Endothelial cell of umbilical vein (primary cell): ENCODE results near the gene TMPRSS3. TPM values are rescaled to one million over a fixed set of nuclear protein-coding genes. Genes with fewer than 3 reads are reported as not detected.

Source experiments
- BruUV-seq: library from RNA; stranded (reverse); fragments of 400-500 nt; replicated peaks from 2 replicates; lab custom pipeline; 2021; lab: Mats Ljungman, UMichigan
- CTCF ChIA-PET: fragments of 300-600, 350-600 bp; sonication (Branson Sonifier 250); formaldehyde crosslinking; loops from one replicate; lab custom pipeline; 2021; ENCODE audit warnings: antibody characterized with exemption, inconsistent platforms; lab: Charles Lee
- POLR2A ChIA-PET: fragments of 300-600, 350-600 bp; sonication (Branson Sonifier 250); formaldehyde crosslinking; loops from one replicate; lab custom pipeline; 2021; ENCODE audit warnings: antibody characterized with exemption, inconsistent platforms; lab: Charles Lee
- DNase-seq: peaks from one replicate; pipeline ENCODE4 v3.0.0-alpha.2; 2011; ENCODE audit warnings: low read depth, low spot score
- FAIRE-seq: peaks from 2 replicates; lab custom pipeline; 2011; peaks lifted over from hg19 to GRCh38; lab: Jason Lieb, UNC
- H2AFZ ChIP-seq: 2 replicates; pipeline ENCODE4 v1.6.0; 2012; ENCODE audit warnings: low read depth, low read length, control low read depth, inconsistent platforms
- H3K27ac ChIP-seq: 2 replicates; pipeline ENCODE4 v1.5.1; 2011; ENCODE audit warnings: low read depth, mild to moderate bottlenecking, control low read depth, low read length, moderate library complexity; ENCODE audit not compliant: insufficient read depth
- H3K27me3 ChIP-seq, 2 experiments: 2 replicates each; pipeline versions ENCODE4 v1.6.0 to v1.6.1; 2011; ENCODE audit warnings: low read length in 2 of 2, mixed read lengths in 1 of 2; ENCODE audit not compliant: control insufficient read depth in 2 of 2, insufficient read depth in 2 of 2
- H3K36me3 ChIP-seq, 2 experiments: 2 replicates in 1 of 2; 3 replicates in 1 of 2; pipeline ENCODE4 v1.5.1; 2011; ENCODE audit warnings: low read length in 2 of 2, mild to moderate bottlenecking in 1 of 2, moderate library complexity in 1 of 2; ENCODE audit not compliant: control insufficient read depth in 2 of 2, insufficient read depth in 2 of 2; ENCODE audit errors: extremely low read depth in 1 of 2
- H3K4me1 ChIP-seq: 3 replicates; pipeline ENCODE4 v1.5.1; 2011; ENCODE audit warnings: mild to moderate bottlenecking, low read length; ENCODE audit not compliant: control insufficient read depth, insufficient read depth; ENCODE audit errors: extremely low read depth
- H3K4me2 ChIP-seq: 2 replicates; pipeline ENCODE4 v1.6.1; 2011; ENCODE audit warnings: low read length, control low read depth, mixed read lengths; ENCODE audit not compliant: insufficient read depth
- H3K4me3 ChIP-seq, 3 experiments: fragments of 200-600 bp in 1 of 3; sonication (generic), shearing (Covaris generic) in 1 of 3; replicated peaks in 1 of 3; 2 replicates each; pipeline ENCODE4 v1.5.1; 2011 to 2016; ENCODE audit warnings: control low read depth in 3 of 3, low read length in 3 of 3, mild to moderate bottlenecking in 2 of 3, inconsistent platforms in 1 of 3, low read depth in 1 of 3, moderate library complexity in 1 of 3; ENCODE audit not compliant: insufficient read depth in 1 of 3
- H3K79me2 ChIP-seq: 2 replicates; pipeline ENCODE4 v1.6.0; 2012; ENCODE audit warnings: low read length, inconsistent platforms; ENCODE audit not compliant: control insufficient read depth, insufficient read depth
- H3K9ac ChIP-seq: replicated peaks from 2 replicates; pipeline ENCODE3; 2011; ENCODE audit warnings: low read length, control low read depth; ENCODE audit not compliant: insufficient read depth; ENCODE audit errors: extremely low read depth
- H3K9me1 ChIP-seq: replicated peaks from 3 replicates; pipeline ENCODE4 v1.6.0; 2011; ENCODE audit warnings: mild to moderate bottlenecking, low read length; ENCODE audit not compliant: control insufficient read depth, insufficient read depth; ENCODE audit errors: extremely low read depth
- H3K9me3 ChIP-seq: replicated peaks from 2 replicates; pipeline ENCODE4 v1.5.1; 2012; ENCODE audit warnings: low read length, inconsistent platforms; ENCODE audit not compliant: control insufficient read depth, insufficient read depth
- H4K20me1 ChIP-seq: replicated peaks from 2 replicates; pipeline ENCODE3; 2011; ENCODE audit warnings: mild to moderate bottlenecking, low read length; ENCODE audit not compliant: control insufficient read depth, insufficient read depth; ENCODE audit errors: extremely low read depth
- CTCF ChIP-seq, 2 donors: IDR thresholded peaks; 1 replicate in 1 of 2; 2 replicates in 1 of 2; pipeline ENCODE4 v1.5.1; 2011; ENCODE audit warnings: low read length in 2 of 2, mild to moderate bottlenecking in 2 of 2, moderate library complexity in 2 of 2, control low read depth in 1 of 2, inconsistent platforms in 1 of 2, low read depth in 1 of 2; ENCODE audit not compliant: insufficient read depth in 1 of 2; ENCODE audit errors: extremely low read depth in 1 of 2
- EZH2 ChIP-seq: IDR thresholded peaks from 2 replicates; pipeline ENCODE4 v1.6.1; 2012; ENCODE audit warnings: borderline replicate concordance, low read depth, mild to moderate bottlenecking, moderate library complexity, low read length, inconsistent platforms; ENCODE audit not compliant: severe bottlenecking
- FOS ChIP-seq: IDR thresholded peaks from 2 replicates; pipeline ENCODE4 v1.6.1; 2011; ENCODE audit warnings: mild to moderate bottlenecking, low read length, moderate library complexity, borderline replicate concordance; ENCODE audit not compliant: insufficient read depth
- GATA2 ChIP-seq: IDR thresholded peaks from 2 replicates; pipeline ENCODE4 v1.7.0; 2011; ENCODE audit warnings: low read depth, mild to moderate bottlenecking, moderate library complexity, mixed read lengths, low read length; ENCODE audit not compliant: insufficient read length, insufficient read depth
- JUN ChIP-seq: IDR thresholded peaks from 2 replicates; pipeline ENCODE4 v1.6.1; 2011; ENCODE audit warnings: borderline replicate concordance, low read depth; ENCODE audit not compliant: insufficient read length, insufficient read depth
- MYC ChIP-seq: IDR thresholded peaks from one replicate; pipeline ENCODE4 v1.6.1; 2011; ENCODE audit warnings: mild to moderate bottlenecking, low read depth, low read length
- POLR2A ChIP-seq: IDR thresholded peaks from 2 replicates; pipeline ENCODE4 v1.6.1; 2012; ENCODE audit warnings: low read depth, mild to moderate bottlenecking, control low read depth, low read length
- POLR2AphosphoS5 ChIP-seq: IDR thresholded peaks from 2 replicates; pipeline ENCODE4 v1.6.1; 2012; ENCODE audit warnings: low read depth, mild to moderate bottlenecking, control low read depth, low read length, moderate library complexity; ENCODE audit not compliant: insufficient read depth
- dilution Hi-C: fragments of 300-500 bp; cut with MboI; formaldehyde crosslinking; loops from one replicate; pipeline ENCODE4 v1.15.0; 2019; ENCODE audit warnings: low sequenced_read_pairs; ENCODE audit not compliant: extremely low pct_ligation_motif_present
- intact Hi-C: fragments of 100-400 bp; cut with micrococcal nuclease; formaldehyde crosslinking; loops from one replicate; pipeline ENCODE4 v1.10.0; 2022
- polyA plus RNA-seq, 4 experiments: library from polyadenylated mRNA; depleted of rRNA in 3 of 4; stranded (reverse) in 3 of 4; unstranded in 1 of 4; fragments of >200 nt; gene quantifications; 2 replicates each; pipeline versions ENCODE4 v1.2.1 to v1.2.3, GENCODE V29; 2011 to 2012; ENCODE audit warnings: missing spikeins in 1 of 4
- total RNA-seq: library from RNA; stranded (reverse); gene quantifications from 2 replicates; pipeline ENCODE4 v1.2.3, GENCODE V29; 2021
- TF ChIP-seq, protein P1 (sequence below): IDR thresholded peaks from 2 replicates; pipeline ENCODE4 v1.6.1; 2011; ENCODE audit not compliant: insufficient read depth, insufficient read length

The TMPRSS3 gene
- total and polyA plus RNA-seq, 2 donors (not counting 3 experiments of a cell fraction or from before 2014, with no cell fraction given): not detected

GRCh38 chr21:42418886-42419285, 23.0 kb upstream of the TMPRSS3 start:
- no peaks in the 10 kb centered on the region for H3K4me1 ChIP-seq
- no peak overlapping the region for H3K27ac ChIP-seq
- H3K9me1 ChIP-seq: no peaks in the 10 kb centered on the region
- ChIA-PET POLR2A (no interaction called here), CTCF (no interaction called here)
- dilution Hi-C loops (no loop called here), intact Hi-C loops (no loop called here)
- H4K20me1 ChIP-seq: no peaks in the 10 kb centered on the region
- BruUV-seq: no TSS peak
- no peaks in the 10 kb centered on the region for H3K36me3 ChIP-seq
- H3K4me2 ChIP-seq: no peak overlapping the region
- H2AFZ ChIP-seq: no peak overlapping the region
- FAIRE-seq (no peak), DNase-seq (no peak)
- H3K79me2 ChIP-seq: no peaks in the 10 kb centered on the region
- H3K9ac ChIP-seq: no peak overlapping the region
- no peak overlapping the region for H3K4me3 ChIP-seq
- TF ChIP-seq JUN (no peak), MYC (no peak), POLR2A (no peak), GATA2 (no peak), FOS (no peak), POLR2AphosphoS5 (no peak), EZH2 (no peak), CTCF (IDR thresholded peaks at IDR 0.05; ENCODE audit: extremely low read depth in 1 of 2, insufficient read depth in 1 of 2, low read depth in 1 of 2, low read length in 2 of 2) (no peak)
- TF ChIP-seq, protein P1, sequence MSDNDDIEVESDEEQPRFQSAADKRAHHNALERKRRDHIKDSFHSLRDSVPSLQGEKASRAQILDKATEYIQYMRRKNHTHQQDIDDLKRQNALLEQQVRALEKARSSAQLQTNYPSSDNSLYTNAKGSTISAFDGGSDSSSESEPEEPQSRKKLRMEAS: no peak
- H3K9me3 ChIP-seq: no peaks in the 10 kb centered on the region
- H3K27me3 ChIP-seq: peaks cover 11 to 36% of the 10 kb centered on the region in 2 experiments
